HG03064 (cell line): ENCODE measurements around the gene HSD17B7.
A peak's percentile ranks its signal among the peaks of the same experiment; 100 is the strongest.
"Not testable (repeated sequence)": the region's sequence is repeated elsewhere in the genome, so short reads cannot be mapped to it uniquely, and the experiment has no call there.

Experiments
- ATAC-seq: cut with Tn5 transposase; IDR thresholded peaks from one replicate; pipeline ENCODE4 v1.9.1; 2021; ENCODE audit warnings: low read depth; ENCODE audit not compliant: unreplicated experiment

The HSD17B7 gene, protein sequence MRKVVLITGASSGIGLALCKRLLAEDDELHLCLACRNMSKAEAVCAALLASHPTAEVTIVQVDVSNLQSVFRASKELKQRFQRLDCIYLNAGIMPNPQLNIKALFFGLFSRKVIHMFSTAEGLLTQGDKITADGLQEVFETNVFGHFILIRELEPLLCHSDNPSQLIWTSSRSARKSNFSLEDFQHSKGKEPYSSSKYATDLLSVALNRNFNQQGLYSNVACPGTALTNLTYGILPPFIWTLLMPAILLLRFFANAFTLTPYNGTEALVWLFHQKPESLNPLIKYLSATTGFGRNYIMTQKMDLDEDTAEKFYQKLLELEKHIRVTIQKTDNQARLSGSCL

DNA sequence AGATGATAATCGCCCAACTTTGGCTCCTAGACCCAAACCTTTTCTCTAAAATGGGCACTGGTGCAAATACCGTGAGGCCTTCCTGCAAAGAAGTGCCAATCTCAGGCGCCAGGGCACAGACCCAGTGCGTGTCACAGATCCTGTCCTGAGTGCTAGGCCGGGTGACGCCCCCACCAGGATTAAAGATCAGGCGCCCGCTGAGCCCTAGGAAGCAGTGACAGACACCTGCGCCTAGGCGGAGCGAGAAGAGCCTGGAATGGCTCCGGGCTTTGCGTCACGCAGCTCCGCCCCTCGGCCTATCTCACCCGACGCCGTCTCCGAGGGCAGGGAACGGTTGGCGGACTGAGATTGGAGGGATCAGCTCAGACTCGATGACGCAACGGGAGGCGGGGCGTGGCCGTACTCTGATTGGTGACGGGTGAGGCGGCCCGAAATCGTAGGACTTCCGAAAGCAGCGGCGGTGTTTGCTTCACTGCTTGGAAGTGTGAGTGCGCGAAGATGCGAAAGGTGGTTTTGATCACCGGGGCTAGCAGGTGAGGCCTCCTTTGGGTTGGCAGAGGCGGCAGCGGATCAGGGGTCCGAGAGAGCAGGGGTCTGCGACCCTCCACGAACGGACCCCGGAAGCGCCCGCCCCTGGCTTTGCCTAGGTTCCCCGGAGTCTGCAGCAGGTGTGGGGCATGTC, at the start of gene HSD17B7:
Gene HSD17B7, plus strand, starts transcription at position 400 of the 682 bp plus-strand sequence. Its CDS starts 99 bp downstream, at position 499.
- ATAC-seq = peak; percentile 99

DNA sequence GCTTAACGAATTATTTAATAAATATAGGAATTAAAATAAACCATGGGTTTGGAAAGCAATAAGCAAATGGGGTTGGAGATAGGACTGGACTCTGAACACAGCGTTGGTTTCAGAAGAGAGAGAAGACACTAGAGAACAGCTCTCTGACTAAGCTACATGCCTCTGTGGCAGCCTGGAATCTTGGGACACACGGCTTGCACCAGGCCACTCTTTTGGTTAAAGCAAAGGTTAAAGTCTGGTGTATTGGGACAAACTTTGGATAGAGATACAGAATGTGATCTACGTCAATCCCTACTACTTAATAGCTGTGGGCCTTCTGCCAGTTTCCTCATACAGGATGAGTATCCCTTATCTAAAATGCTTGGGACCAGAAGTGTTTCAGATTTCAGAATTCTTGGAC, 49.7 kb upstream of the HSD17B7 start:
- no peak for ATAC-seq

DNA sequence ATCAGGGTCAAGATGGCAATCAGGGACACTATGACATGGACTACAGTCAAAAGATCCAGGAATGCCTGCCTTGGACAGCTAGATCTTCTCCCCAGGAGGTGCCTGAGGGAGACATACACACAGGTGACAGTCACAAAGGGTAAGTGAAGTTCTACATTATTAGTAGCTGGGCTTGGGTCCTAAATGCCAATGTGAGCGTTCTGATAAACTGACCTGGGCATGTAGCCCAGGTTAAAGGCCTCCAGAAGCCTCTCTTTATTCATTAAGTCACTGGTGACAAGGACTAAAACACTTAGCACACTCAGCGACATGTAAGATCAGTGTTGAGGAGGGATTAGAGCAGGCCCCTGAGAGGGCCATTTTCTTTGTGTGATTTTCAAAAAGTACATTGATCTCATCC, 48.9 kb upstream of the HSD17B7 start:
- no peak for ATAC-seq

DNA sequence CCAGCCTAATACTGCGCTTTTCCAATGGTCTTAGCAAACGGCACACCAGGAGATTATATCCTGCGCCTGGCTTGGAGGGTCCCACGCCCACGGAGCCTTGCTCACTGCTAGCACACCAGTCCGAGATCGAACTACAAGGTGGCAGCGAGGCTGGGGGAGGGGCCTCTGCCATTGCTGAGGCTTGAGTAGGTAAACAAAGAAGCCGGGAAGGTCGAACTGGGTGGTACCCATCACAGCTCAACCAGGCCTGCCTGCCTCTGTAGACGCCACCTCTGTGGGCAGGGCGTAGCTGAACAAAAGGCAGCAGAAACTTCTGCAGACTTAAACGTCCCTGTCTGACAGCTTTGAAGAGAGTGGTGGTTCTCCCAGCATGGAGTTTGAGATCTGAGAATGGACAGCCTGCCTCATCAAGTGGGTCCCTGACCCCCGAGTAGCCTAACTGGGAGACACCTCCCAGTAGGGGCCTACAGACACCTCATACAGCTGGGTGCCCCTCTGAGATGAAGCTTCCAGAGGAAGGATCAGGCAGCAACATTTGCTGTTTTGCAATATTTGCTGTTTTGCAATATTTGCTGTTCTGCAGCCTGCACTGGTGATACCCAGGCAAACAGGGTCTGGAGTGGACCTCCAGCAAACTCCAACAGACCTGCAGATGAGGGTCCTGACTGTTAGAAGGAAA, 44.1 kb upstream of the HSD17B7 start:
- ATAC-seq = not testable (repeated sequence)

DNA sequence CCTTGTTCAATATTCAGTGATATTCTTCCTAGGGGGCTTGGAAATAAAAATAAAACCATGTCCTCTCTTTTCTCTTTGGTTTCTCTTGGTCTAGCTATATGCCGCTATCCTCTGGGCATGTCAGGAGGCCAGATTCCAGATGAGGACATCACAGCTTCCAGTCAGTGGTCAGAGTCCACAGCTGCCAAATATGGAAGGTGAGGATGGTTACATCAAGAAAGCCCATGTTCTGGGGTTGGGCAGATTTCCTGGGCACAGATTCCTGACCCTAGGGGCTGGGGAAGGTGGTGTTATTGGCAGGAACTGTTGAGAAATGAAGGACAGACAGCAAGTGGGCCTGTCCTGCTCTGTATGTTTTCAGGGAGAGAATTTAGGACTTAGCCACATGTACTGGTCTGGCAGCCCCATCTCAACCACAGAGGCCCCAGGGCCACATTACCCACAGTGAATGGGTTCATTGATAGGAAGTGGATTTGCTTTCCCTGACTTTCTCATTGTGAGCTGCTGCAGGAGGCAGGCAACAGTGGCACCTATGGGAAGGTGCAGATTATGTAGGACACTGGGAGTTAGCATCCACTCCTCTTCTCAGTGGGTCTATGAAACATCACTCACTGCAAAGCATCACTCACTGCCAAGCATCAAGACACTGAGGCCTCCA, 37.4 kb upstream of the HSD17B7 start:
- ATAC-seq = no peak

DNA sequence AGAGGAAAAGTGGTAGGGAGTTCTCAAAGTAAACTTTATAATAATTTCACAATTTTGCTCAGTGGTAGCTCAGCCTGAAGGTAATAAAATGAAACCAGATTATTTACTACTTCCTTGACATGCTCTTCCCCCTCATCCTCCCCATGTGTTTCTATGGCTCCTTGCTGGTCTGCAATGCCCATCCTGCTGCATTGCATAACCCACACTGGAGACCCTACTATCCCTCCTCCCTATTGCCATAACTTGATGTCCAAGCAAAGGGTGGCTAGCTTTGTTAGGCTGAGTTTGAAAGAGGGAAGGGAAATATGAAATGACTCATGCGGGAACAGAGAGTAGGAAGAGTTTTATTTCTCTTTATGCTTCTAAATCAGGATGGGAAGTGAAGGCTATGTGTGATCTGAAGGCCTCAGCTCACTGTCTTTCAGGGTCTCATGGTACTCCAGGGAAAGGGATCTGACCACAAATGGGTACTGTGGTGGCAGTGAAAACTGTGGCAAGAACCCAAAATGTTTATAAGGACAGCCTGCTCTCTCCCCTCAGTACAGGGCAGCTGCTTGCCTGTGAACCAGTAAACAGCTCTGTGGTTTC, 36.4 kb upstream of the HSD17B7 start:
- ATAC-seq = no peak

DNA sequence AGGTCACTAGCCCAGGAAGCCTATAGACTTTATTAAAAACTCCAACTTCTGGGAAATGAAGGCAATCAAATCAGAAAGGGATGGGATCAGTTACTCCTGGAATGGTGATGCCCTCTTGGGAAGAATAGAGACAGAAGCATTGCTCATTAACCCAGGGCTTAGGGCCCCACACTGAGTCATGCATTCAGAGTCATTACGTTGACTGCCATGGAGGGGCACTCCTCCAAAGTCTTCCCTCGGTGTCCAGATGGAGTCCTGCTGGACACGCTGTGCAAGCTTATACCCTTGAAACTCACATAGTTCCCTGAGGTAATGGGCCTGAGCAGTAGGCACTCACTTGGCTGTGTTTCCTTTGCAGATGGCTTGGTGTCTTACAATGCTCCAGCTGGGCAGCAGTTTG, 35.2 kb upstream of the HSD17B7 start:
- no peak for ATAC-seq

DNA sequence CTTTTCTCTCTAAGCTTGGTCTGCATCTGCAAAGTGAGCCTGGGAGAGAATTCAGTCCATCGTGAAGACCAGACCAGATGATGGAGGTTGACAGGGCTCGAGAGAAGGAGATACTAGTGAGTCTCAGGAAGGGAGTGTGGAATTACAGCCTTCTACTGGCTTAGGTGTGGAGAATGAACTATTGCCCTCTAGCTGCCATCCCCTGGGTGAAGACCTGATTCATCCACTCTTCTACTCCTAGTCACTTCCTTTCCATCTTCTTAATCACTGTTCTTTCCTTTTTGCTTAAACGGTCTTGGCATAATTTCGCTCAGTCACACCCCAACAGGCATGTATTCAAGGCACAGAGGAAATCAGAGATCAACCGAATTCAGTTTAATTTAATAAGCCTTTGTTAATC, 34.0 kb upstream of the HSD17B7 start:
- ATAC-seq = no peak

DNA sequence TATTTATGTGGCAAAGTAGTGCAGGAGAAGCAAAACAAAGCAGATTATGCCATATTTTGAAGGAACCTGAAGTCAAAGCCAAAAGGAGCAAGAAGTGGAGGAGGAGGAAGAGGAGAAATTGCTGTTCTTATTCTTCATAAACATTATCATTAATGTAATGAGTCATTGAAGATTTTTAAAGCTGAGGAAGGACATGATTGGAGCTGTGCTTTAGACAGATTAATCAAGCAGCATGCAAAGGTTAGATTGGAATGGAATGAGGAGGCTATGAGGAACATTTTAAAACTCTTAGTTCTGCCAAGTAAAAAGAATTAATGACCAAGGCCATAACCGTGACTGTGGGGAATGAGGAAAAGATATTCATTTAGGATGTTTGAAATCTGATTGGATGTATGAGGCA, 33.0 kb upstream of the HSD17B7 start:
- ATAC-seq = no peak

DNA sequence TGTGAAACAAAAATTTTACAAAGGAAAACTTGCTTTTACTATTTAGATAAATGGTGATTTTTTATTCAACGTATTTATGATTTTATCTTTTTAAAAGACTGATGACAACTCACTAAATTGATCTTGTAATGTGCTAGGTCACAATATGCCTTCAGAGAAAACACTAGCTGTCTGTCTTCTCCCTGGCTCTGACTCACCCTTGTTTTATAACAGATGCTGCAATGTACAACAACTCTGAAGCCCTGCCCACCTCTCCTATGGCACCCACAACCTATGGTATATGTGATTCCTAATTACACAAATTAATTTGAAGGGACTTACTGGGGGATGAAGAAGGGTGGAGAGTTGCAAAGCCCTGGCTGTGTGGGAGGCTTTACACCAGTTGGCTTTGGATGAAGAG, 24.7 kb upstream of the HSD17B7 start:
- ATAC-seq = no peak

DNA sequence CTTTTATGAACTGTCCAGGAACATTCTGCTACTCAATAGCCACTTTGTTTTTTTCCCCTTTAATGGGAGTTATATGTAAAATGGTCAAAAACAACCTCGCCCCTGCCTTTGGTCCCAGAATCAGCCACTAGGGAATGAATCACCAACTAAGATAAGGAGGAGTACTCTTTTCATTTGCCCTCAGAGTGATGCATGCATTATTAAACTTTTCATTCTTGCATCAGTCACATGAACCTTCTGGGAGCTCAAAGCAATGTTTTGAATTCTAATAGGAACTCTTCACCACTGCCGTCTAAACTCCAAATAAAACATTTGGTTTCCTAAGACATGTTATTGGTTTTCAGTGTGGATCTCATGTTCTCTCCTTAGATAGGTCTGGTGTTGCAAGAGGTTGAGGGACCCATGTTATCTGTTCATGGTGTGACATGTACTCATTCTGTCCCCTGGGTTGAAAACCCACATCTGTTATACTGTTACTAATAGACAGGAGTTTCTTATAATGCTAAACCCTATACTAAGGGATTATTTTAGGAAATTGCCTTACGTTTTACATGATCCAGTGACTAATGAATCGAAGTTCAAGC, 17.8 kb upstream of the HSD17B7 start:
- no peak for ATAC-seq

DNA sequence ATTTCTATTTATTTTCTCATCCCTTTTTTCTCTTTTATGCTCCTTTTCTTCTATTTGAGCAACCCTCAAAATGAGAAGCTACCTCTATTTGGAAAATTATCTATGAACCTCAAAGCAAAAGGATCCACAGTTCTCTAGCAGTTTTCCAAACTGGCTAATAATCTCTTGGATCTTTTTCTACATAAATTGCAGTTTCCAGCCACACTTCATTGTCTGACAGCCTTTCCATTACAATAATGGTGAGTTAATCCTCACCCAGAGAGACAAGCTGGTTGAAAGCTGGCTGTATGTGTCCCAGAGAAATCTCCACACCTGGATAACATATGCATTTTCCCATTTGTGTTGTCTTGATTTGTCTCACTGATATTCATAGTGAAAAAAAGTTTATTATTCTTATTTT, 16.5 kb upstream of the HSD17B7 start:
- ATAC-seq = no peak

DNA sequence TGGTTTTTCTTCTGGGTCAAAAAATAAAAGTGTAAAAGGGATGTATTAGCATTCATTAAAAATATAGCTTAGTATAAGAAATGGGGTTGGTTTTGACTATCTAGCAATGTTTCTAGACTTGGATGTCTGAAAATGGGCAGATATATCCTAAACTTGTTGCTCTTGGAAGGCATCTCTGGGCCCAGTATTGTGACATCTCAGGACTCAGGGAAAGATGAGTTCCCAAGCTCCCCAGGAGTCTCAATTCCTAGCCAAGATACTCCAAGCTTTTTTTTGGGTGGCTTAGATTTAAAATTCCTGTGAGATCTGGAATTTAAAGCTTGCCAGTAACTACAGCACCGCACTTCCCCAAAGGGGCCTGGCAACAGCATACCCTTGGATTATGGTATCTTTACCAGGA, 11.5 kb upstream of the HSD17B7 start:
- no peak for ATAC-seq

DNA sequence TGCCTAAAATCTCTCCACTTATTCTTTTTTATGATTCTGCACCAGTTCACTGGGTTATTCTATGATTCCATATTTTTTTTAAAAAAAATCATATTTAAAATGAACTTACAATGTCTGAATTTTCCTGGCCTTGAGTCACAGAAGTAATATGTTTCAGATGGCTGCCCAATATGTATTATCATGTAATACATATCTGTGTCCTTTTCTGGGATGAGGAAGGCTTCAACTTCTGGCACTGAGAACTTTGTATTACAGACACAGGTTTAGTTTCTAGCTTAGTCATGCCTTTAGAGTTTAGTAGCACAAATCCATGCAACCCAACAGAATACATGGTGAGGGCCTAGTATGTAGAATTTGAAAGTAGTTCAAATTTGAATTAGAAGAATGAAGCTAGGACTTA, 7.8 kb upstream of the HSD17B7 start:
- ATAC-seq = no peak

DNA sequence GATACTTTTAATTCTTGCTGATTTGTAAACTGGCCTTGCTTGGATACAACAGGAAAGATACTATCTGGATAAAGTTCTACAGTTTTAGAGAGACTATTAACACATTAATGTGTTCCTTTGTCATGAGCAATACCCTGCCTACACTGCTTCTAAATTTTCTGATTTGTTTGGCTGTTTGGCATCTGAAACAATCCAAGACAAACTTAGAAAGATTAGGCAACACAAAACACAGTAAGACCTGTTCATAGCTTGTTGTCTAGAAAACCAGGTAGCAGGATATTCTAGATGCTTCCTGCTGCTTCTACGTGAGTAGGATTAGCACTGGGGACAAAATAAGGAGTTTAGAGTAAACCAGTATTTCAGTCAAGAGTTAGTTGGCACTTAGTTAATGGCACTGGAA, 5.6 kb upstream of the HSD17B7 start:
- not testable (repeated sequence) for ATAC-seq

DNA sequence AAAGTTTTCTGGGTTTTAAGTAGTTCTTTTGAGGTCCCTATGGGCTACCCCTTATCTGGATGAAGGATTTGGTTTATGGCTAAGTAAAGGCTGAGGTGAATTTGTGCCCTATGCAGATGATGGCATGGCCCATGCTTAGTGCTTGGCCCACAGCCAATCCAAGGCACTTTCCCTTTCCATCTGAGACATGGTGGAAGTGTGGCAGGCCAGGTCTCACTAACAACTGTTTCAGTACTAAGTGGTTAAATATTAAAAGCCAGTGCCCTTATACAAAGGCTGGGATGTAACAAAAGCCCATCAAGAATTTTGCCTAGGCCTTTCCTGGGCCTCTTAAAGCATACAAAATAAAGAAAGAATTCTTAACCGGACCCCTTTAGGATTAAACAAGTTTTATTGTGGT, 1.7 kb upstream of the HSD17B7 start:
- ATAC-seq = not testable (repeated sequence)

DNA sequence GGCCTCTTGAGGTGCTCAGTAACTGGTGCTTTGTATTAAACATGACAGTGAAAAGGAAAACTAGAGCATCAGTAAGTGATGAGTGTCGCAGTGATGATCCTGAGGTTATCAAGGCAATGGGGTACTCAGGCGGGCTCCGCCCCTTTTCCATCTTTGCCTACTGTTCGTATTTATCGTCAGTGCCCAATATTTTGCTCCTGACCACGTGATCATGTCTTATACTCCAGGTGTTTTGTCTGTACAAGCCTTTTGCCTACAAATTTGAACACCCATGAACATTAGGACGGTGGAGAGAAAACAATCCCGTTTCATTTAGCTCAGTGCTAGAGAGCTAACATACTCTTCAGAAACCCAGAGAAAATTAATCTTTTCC, 469 bp downstream of the HSD17B7 start:
- ATAC-seq = not testable (repeated sequence)

DNA sequence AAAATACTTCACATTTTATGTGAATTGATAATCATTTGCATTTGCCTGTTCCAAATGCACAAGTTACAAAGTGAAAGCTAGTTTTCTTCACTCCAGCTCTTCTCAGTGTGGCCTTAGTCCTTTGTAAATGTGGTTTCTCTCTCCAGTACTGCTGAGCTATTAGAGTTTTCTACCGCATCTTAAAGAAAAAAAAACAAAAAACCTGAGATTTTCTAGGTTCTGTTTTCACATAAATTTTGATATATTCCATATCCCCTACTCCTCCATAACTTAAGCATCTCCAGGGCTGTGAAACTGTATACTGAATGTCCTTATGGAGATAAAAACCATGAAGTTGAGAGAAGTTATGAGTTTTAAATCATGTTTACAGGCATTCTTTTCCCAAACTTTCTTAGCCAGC, 3.8 kb downstream of the HSD17B7 start:
- ATAC-seq = not testable (repeated sequence)

DNA sequence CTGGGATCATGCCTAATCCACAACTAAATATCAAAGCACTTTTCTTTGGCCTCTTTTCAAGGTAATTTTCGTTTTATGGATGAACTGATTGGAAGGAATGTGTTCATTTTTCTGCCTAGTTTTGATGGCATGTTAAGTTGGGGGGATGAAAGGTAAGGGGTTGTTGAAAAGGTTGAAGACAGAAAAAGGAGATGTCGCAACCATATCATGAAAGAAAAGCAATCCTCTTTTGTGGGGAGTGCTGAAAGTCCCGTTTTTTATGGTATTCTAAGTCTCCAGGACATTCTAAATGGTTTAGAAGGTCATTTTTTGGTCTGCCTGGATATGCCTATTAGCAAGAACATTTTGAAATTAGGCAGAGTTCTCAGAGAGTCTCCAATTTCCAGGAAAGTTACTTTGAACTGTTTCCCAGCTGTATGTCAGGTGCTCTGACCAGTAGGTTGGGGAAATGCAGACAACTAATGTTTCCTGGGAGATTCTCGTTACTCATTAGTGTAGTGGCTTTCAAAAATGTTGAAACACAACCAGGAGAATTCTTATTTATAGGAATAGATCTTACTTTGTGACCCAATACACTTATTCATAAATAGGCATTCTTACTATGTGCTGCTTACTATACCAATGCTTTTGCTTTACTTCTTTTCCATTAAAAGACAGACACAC, 6.2 kb downstream of the HSD17B7 start:
- ATAC-seq = not testable (repeated sequence)
